NCI-H1930 (cell line): ENCODE data around the gene FUS.
"Not testable (repeated sequence)": the region's sequence is repeated elsewhere in the genome, so short reads cannot be mapped to it uniquely, and the experiment has no call there.

Source experiments
- DNase-seq, 2 experiments: peaks; one replicate each; lab custom pipeline; 2025; lab: John Stamatoyannopoulos, UW

FUS gene

GRCh38 chr16:31179747-31180459 is at the start of gene FUS:
Gene FUS, plus strand, starts transcription at chr16:31180139. Its CDS starts 76 bp downstream, at chr16:31180215.
- peak; percentile 88 to 96 for DNase-seq

- no peak for DNase-seq
Observed at GRCh38 chr16:31130336-31130891, 49.5 kb upstream of the FUS start.

GRCh38 chr16:31130899-31131298 is 49.0 kb upstream of the FUS start:
- DNase-seq, result no peak

GRCh38 chr16:31131416-31131815 is 48.5 kb upstream of the FUS start:
- no peak for DNase-seq

GRCh38 chr16:31131841-31132271 is 48.1 kb upstream of the FUS start:
- DNase-seq, result no peak

- DNase-seq, result no peak
Observed at GRCh38 chr16:31132303-31132979, 47.5 kb upstream of the FUS start.

- no peak for DNase-seq
Observed at GRCh38 chr16:31133046-31133501, 46.9 kb upstream of the FUS start.

GRCh38 chr16:31134091-31134571 is 45.8 kb upstream of the FUS start:
- DNase-seq, result no peak

- no peak for DNase-seq
Observed at GRCh38 chr16:31134625-31135534, 45.1 kb upstream of the FUS start.

- no peak for DNase-seq
Observed at GRCh38 chr16:31135535-31136286, 44.2 kb upstream of the FUS start, which contains the start of gene PRSS8. Gene PRSS8, minus strand, starts transcription at chr16:31135727. Its CDS starts 229 bp downstream, at chr16:31135498.

GRCh38 chr16:31136287-31136662 is 43.7 kb upstream of the FUS start:
- no peak for DNase-seq

GRCh38 chr16:31136822-31137499 is 43.0 kb upstream of the FUS start:
- DNase-seq, result not testable (repeated sequence)

GRCh38 chr16:31138621-31139578 is 41.0 kb upstream of the FUS start:
- DNase-seq, result no peak

- DNase-seq, result not testable (repeated sequence)
Observed at GRCh38 chr16:31141071-31141469, 38.9 kb upstream of the FUS start.

GRCh38 chr16:31141489-31142108 is 38.3 kb upstream of the FUS start:
- no peak for DNase-seq

- DNase-seq, result peak; percentile 99
Observed at GRCh38 chr16:31142109-31143010, 37.6 kb upstream of the FUS start.

- no peak for DNase-seq
Observed at GRCh38 chr16:31143011-31143693, 36.8 kb upstream of the FUS start.
